ENCODE results near the gene JAKMIP3.
A peak's percentile ranks its signal among the peaks of the same experiment; 100 is the strongest.

JAKMIP3 gene

DNA sequence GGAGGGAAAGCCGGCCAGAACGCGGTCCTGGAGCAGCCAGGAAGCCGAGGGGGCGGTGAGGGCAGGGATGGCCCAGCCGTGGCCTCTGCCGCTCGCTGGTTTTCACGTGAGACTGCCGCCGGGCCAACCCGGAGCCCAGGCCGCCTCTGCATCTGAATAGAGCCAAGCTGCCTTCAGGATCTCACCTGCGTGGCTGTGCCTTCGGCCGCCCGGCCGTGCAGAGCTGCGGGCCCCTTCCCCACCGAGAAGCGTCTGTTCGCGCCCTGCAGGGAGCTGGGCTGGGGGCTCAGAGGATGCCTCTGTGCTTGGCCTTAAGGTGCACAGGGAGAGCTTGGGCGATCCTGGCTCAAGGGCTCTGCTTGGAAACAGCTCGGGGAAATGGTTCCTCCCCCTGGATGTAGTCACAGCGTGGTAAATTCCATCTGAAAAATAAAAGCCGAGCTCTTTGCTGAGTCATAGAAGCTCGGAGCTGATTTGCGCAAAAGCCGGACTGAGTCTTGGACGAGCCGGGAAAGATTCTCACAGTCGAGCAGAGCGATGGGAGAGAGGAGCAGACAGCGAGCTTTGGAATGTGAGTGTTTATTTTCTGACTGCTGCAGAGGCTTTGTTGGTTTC is at the start of gene JAKMIP3:
Gene JAKMIP3 (plus strand): TSS at position 456 of the 615 bp plus-strand sequence. CDS start 38,863 bp downstream, outside the sequence.
- DNase-seq (ENCODE audit: low read depth): no peak

DNA sequence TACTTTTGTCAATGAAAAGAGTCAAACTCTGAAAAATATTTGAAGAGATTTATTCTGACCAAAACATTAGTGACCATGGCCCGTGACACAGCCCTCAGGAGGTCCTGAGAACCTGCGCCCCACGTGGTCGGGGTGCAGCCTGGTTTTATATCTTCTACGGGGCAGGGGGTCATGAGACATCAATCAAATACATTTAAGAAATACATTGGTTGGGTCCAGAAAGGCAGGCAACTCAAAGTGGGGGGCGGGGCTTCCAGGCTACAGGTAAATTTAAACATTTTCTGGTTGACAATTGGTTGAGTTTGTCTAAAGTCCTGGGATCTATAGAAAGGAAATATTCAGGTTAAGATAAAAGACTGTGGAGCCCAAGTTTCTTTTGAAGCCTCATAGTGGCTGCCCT is 49.2 kb upstream of the JAKMIP3 start:
- DNase-seq (ENCODE audit: low read depth): no peak

DNA sequence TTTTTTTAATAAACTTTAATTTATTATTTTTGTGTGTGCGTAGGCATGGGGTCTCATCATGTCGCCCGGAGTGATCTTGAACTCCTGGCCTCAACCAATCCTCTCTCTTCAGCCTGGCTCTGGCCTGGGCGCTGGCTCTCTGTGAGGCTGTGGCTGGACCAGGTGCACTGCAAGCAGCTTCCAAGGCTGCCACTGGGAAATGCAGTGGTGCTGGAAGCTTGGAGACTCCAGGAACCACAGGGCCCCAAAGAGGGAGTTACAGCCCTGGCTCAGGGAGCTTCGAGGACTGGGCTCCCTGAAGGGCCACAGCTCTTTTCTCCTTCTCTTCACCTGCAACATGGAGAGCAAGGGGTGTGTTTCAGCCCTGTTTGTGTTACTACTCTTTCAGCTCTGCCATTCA is 47.3 kb upstream of the JAKMIP3 start:
- no peak for DNase-seq (ENCODE audit: low read depth)

DNA sequence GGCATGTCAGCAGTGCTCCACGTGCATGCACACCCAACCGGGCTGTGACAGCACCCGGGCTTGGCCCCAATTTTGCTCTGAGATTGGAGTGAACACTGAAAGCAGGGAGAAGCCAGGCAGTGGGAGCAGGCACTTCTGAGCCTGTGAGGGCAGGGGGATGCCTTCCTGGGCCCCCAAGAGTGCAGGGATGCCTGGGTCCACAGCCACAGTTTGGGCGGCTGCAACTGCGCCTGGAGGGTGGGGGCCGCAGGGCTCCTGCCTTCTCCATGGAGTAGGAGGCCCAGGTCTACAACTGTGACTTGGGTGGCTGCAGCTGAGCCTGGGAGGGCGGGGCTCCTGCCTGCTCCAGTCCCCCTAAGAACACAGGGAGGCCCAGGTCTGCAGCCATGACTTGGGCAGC is 46.4 kb upstream of the JAKMIP3 start:
- no peak for DNase-seq (ENCODE audit: low read depth)

DNA sequence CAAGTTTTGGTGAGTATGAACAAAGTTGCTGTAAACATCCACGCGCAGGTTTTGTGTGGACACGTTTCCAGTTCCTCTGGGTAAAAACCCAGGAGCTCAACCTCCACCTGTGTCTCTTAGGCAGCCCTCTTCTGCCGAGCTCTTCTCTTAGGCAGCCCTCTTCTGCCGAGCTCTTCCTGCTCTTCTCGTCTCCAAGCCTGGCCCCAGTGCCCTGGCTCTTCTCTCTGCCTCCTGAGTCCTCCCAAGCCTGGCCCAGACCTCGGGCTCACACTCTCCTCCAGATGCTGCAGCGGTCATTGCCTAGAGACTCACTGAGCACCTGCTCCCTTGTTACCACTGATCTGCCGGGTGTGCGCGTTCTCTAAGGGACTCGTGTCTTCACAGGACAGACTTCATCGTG is 45.3 kb upstream of the JAKMIP3 start:
- DNase-seq (ENCODE audit: low read depth): no peak

DNA sequence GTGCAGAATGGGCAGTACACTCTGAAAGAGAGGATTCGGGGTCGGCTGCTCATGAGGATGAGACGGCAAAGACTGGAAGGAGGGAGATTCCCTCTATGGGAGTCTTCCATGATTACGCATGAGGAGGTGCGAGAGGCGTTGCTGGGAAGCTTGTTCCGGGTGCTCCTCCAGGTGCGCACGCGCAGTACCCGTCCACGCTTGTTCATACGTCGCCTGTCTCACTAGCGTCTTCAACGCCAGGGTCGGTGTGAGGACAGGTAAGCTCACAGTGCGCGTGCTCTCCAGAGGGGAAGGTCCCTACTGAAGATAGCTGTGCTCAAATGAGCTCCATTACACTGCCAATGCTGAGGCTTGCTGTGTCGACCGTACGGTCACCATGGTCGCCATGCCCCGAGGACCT is 44.7 kb upstream of the JAKMIP3 start:
- no peak for DNase-seq (ENCODE audit: low read depth)

DNA sequence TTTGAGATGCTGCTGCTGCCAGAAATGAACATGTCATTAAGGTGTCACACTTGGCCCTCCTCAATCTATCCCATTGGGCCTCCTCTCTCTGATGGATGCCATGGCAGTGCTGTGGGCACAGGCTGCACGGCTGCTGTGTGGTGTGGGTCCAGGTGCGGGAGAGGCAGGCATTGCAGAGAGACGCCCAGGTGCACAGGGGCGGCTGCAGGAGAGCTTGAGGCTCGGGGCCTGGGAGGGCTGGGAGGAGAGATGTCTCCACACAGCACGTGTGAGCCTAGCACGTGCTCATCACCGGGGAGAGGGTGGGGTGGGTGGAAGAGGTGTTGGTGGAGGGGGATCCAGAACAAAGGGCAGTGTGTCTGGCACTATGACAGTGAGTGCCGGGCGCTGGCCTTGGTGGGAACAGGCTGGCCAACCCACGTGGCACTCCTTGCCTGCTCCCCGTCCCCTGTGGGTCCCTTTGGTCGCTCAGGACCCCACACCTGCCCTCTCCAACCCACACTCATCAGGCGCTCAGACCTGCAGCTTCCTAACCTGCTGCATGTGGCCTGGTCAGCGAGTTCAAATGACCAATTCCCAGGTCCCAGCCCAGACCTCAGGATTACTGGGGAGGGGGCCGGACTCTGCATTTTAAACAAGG is 44.1 kb upstream of the JAKMIP3 start:
- DNase-seq (ENCODE audit: low read depth): no peak

DNA sequence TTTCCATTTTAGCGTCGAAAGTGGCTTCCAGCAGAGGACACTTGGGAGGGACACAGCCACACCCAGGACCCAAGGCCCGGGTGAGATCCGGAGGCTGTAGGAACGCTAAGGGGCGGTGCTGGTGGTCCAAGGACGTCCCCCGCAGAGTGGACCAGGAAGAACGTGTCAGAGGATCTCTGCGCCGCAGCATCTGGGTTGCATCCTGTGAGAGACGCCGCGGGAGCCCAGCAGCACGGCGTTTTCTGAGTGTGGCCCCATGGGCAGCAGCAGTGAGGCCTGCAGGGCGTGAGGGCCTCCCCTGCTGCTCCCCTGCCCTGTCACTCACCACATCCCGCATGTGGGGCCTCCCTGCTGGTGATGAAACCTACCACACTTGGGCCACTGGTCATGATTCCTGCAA is 43.5 kb upstream of the JAKMIP3 start:
- DNase-seq (ENCODE audit: low read depth): no peak

DNA sequence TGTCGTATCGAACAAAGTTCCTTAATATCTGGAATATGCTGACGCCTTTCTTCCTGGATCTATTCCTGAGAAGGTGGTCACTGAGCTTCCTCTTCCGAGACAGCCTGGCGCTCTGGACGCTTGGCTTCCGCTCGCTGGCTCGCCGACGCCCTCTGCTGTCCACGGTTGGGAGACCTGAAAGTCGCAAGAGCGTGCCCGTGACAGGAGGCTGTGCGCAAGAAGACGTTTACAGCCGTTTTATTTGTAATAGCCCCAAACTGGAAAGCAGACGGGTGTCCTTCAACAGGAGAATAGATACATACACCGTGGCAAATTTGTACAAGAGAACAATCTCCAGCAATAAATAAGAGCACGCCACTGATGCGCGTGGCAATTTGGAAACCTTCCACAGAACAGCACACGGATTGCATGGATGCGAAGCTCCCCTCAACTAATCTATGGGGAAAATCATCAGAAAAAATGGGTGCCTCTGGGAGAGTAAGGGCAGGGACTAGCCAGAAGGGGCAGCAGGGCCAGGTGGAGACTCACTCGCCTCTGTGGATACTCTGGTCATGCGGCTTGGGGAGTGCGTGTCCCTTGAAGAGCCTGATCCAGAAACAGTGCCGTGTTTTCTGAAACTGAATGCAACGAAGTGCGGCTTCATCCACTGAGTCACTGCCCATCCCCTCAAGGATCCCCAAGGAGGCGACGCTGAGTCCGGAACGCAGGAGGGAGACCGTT is 42.5 kb upstream of the JAKMIP3 start:
- DNase-seq (ENCODE audit: low read depth): peak; percentile 29

DNA sequence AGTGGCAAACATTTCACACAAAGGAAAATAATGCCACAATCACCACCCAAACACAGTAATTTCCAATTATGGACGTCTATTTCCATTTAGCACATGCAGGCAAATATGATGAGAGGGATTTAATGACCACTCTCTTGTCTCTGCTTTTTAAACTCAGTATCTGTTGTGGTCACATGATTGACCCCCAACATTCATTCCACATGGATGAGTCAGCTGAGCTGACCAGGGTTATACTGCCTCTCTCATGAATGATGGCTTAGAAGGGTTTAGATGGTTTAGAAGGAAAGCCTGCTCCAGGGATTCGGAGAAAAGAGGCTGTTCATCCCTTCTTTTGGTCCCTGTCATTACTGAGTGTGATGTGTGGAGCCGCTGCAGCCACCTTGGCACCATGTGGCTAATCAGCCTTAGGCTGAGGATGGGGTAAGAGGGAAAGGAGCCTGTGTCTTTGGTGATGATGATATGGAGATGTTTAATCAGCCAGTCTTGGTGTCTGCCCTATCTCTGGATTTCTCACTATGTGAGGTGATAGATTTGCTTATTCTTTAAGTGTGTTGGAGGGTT is 38.2 kb upstream of the JAKMIP3 start:
- DNase-seq (ENCODE audit: low read depth): no peak

GRCh38 chr10:132028706-132029105 is 37.0 kb upstream of the JAKMIP3 start:
- DNase-seq (ENCODE audit: low read depth): no peak

DNA sequence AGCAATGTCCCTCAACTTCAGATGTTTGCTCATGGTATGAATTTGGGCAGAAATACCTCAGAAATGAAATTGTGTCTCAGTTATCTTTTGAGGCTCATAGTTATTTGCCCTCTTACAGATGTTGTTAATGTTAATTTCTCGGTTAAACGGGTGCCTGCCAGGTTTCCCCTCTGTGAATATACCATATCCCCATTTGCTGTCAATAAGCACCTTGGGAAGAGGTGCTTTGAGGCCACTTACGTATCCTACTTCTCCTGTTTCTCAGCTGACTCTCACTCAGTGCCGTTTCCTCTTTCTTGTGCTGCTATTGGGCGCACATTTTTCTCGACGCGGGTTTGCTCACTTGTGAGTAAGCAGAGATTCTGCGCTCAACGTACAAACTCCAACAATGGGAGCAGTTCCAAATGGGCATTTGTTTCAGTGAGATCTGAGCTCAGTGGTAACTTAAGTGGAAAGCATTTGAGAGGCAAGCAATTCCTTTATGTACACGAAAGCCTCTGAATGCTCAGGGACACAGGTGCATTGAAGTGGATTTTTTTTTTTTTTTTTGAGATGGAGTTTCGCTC is 34.8 kb upstream of the JAKMIP3 start:
- no peak for DNase-seq (ENCODE audit: low read depth)

DNA sequence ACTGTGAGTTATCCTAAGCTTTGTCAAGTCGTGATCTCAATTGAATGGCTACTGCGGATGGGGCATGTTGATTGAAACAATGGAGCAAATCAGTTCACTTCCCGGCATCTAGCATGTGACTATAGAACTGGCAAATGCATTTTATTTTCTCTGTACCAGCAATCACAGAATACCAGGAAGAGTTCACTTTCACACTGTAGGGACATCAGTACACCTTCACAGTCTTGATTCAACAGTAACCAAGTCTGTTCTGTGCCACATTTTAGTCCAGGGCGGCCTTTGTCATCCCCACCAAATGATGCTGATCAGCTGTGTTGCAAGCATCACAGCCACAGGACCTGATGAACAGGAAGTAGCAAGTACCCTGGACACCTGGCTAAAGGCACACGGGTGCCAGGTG is 32.1 kb upstream of the JAKMIP3 start:
- DNase-seq (ENCODE audit: low read depth): no peak

DNA sequence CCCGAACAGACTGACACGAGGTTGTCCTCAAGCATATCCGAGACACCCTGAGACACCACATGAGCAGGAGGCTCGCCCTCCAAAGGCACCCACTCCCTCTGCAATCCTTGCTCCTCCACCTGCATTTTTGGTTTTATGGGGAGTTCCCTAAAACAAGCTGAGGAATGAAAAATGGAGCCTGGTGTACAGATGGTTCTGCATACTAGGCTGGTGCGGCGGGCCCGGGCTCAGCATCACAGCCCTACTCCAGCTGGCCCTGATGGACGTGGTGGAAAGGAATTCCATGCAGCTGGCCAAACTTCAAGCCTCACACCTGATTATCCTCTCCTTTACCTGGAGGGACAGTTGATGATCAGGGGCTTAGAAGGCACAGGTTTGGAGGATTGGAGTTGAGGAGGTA is 30.3 kb upstream of the JAKMIP3 start:
- DNase-seq (ENCODE audit: low read depth): no peak

- no peak for DNase-seq (ENCODE audit: low read depth)
Observed at GRCh38 chr10:132036153-132036886, 29.4 kb upstream of the JAKMIP3 start.

GRCh38 chr10:132036887-132037675 is 28.7 kb upstream of the JAKMIP3 start:
- DNase-seq (ENCODE audit: low read depth): no peak

- no peak for DNase-seq (ENCODE audit: low read depth)
Observed at GRCh38 chr10:132037676-132037975, 28.1 kb upstream of the JAKMIP3 start.

GRCh38 chr10:132039371-132039770 is 26.4 kb upstream of the JAKMIP3 start:
- no peak for DNase-seq (ENCODE audit: low read depth)

DNA sequence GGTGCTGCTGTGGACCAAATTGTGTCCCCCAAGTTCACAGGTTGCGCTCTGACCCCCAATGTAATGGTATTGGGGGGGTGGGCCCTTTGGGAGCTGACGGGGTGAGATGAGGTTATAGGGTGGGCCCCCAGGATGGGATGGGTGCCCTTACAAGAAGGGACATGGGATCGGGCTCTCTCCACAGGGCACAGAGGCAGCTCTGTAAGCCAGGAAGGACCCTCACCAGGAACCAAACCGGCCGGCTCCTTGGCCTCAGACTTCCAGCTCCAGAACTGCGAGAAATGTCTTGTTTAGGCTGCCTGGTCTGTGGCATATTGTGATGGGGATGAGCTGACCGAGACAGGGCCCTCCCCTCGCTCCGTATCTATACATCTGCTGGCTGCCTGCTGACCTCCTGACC is 25.7 kb upstream of the JAKMIP3 start:
- no peak for DNase-seq (ENCODE audit: low read depth)

DNA sequence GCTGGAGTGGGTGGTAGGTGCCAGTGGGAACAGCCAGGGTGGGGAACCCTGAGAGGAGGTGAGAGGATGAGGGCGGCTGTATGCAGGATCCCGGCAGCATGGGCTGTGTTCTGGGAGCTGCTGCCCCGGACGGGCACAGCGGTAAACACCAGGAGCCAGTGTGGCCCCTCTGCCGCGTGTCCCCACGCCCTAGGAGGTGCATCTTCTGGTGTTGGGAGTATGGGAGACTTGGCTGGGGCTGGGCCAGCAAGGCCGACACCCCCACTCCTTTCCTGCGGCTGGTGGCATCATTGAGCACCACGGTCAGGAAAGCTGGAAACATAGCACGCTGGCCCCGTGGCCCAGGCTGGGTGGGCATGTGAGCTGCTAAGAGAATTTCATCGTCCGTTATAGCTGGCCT is 24.4 kb upstream of the JAKMIP3 start:
- no peak for DNase-seq (ENCODE audit: low read depth)

DNA sequence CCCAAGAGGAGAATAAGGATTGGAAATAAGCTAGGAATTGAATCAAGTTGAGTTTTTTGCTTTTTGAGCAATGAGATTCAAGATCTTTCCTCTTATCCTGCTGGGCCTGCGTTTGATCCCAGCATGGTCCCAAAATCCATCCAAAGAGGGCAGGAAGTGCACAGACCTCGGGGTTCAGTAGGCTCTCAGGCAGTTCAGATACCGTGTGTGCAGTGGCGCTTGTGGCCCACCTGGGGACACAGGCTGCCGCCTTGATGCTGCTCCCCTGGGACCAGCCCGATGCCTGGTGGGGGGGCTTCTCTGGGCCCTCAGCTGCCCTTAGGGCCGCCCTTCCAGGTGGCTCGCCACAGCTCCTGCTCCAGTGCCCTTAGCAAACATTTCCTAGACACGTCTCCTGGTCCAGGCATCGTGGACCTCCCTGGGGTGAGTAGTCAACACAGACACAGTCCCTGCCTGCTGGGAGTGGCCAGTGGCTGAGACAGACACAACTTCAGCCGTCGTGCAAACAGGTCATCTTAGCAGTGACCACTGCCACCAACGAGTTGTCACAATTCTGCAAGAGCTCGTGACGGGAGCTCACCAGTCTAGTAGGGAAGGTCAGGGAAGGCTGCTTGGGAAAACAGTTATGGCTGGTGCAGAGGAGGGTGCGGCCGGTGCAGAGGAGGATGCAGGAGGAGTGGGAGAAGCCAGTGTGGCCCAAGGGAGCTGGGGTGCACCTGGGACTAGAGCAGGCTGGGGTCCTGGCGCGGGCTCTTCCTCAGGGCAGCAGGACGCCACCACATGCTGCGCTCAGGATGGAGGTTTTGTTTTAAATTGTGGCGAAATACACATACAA is 21.7 kb upstream of the JAKMIP3 start:
- DNase-seq (ENCODE audit: low read depth): no peak
